ENCODE measurements around the gene SRRD. TPM values are rescaled to one million over a fixed set of nuclear protein-coding genes. Genes with fewer than 3 reads are reported as not detected.
A peak's percentile ranks its signal among the peaks of the same experiment; 100 is the strongest.

Gene SRRD
- total RNA-seq, 6 experiments from 2014 or later, result 11.4 to 15.2 (median 11.8) TPM

GRCh38 chr22:26513838-26514237, 30.2 kb downstream of the SRRD start:
- TF ChIP-seq CTCF (IDR thresholded peaks at IDR 0.05), result no peak
- no peak for TF ChIP-seq POLR2A (IDR thresholded peaks at IDR 0.05)
- Histone ChIP-seq H3K4me1 (peaks cover 0 to 44% (median 16%) of the 10 kb centered on the region in 4 donors), H3K27me3 (no peaks in the 10 kb centered on the region), H3K4me3 (no peak overlapping the region), H3K9me3 (no peaks in the 10 kb centered on the region), H3K27ac (no peak overlapping the region), H3K36me3 (peaks cover 0 to 18% (median 6%) of the 10 kb centered on the region in 4 donors)
- 25% methylated on average over 1 of the region's 1 CpG for WGBS (ENCODE audit: insufficient coverage, low coverage, low lambda C conversion rate, missing lambda C conversion rate)
- DNase-seq (no peak), ATAC-seq (no peak)
- intact Hi-C loops (cut with DNase I), result no loop called here

- Histone ChIP-seq H3K9me3 (no peaks in the 10 kb centered on the region), H3K4me1 (peaks cover 0 to 44% (median 17%) of the 10 kb centered on the region in 4 donors), H3K4me3 (no peak overlapping the region), H3K27ac (no peak overlapping the region), H3K36me3 (peaks cover 0 to 10% (median 1%) of the 10 kb centered on the region in 4 donors), H3K27me3 (no peaks in the 10 kb centered on the region)
- TF ChIP-seq POLR2A (IDR thresholded peaks at IDR 0.05), result no peak
- no peak for TF ChIP-seq CTCF (IDR thresholded peaks at IDR 0.05)
- DNase-seq, result no peak
- ATAC-seq, result no peak
- intact Hi-C loops (cut with DNase I), result no loop called here
- 90% methylated on average over 12 of the region's 12 CpGs for WGBS (ENCODE audit: insufficient coverage, low coverage, low lambda C conversion rate, missing lambda C conversion rate)
Observed at GRCh38 chr22:26514419-26515161, 30.9 kb downstream of the SRRD start.

GRCh38 chr22:26515931-26516330, 32.3 kb downstream of the SRRD start:
- WGBS (ENCODE audit: insufficient coverage, low coverage, low lambda C conversion rate, missing lambda C conversion rate), result 84% methylated on average over 3 of the region's 3 CpGs
- ATAC-seq, result no peak
- Histone ChIP-seq H3K27me3 (no peaks in the 10 kb centered on the region), H3K4me1 (peaks cover 0 to 43% (median 16%) of the 10 kb centered on the region in 4 donors), H3K36me3 (no peaks in the 10 kb centered on the region), H3K27ac (no peak overlapping the region), H3K9me3 (no peaks in the 10 kb centered on the region), H3K4me3 (no peak overlapping the region)
- intact Hi-C loops (cut with DNase I), result no loop called here
- no peak for TF ChIP-seq POLR2A (IDR thresholded peaks at IDR 0.05)
- TF ChIP-seq CTCF (IDR thresholded peaks at IDR 0.05), result no peak
- DNase-seq, result no peak

GRCh38 chr22:26516503-26516902, 32.8 kb downstream of the SRRD start:
- intact Hi-C loops (cut with DNase I), result no loop called here
- Histone ChIP-seq H3K36me3 (no peaks in the 10 kb centered on the region), H3K27me3 (no peaks in the 10 kb centered on the region), H3K9me3 (no peaks in the 10 kb centered on the region), H3K4me3 (no peak overlapping the region), H3K27ac (peak overlapping the region in 1 of 3 donors; percentile 31), H3K4me1 (peaks cover 0 to 37% (median 13%) of the 10 kb centered on the region in 4 donors)
- 17% methylated on average over 1 of the region's 1 CpG for WGBS (ENCODE audit: insufficient coverage, low coverage, low lambda C conversion rate, missing lambda C conversion rate)
- DNase-seq (no peak), ATAC-seq (no peak)
- no peak for TF ChIP-seq CTCF (IDR thresholded peaks at IDR 0.05)
- TF ChIP-seq POLR2A (IDR thresholded peaks at IDR 0.05), result no peak
